Measurements from ENCODE around the gene RITA1. TPM values are rescaled to one million over a fixed set of nuclear protein-coding genes. Genes with fewer than 3 reads are reported as not detected.

The RITA1 gene
- total and polyA plus RNA-seq, 10 of the 15 experiments (the other 5 are each of a cell fraction or from before 2014, with no cell fraction given): 2.3 to 39.9 (median 24.8) TPM

DNA sequence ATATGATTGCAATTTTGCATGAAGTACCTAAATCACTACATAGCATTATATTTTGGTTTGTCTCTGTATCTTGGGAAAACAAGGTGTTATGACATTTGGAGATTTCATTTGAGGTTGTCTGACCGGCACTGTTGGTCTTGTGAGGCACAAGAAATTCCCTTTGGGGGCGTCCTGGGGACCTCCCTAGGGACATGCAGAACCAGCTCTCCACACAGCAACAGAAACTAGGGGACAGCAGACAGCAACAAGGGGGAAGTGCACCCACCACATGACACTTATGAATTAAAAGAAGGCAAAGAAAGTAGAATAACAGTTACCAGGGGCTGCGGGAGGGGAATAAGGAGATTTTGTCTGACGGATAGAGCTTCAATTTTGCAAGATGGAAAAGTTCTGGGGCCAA is 14.6 kb upstream of the RITA1 start (continued):
- TF ChIP-seq HDGF (IDR thresholded peaks at IDR 0.05) (no peak), SPI1 (IDR thresholded peaks at IDR 0.05; ENCODE audit: borderline replicate concordance, insufficient read depth, low read depth, low read length) (peak; percentile 53; the same call in 1 of the 2 replicates), ZNF274 (IDR thresholded peaks at IDR 0.05; ENCODE audit: insufficient read depth, insufficient read length) (no peak), RCOR1 (conservative IDR thresholded peaks at IDR 0.05; ENCODE audit: low read depth, low read length) (no peak), FOS (IDR thresholded peaks at IDR 0.05; ENCODE audit: borderline replicate concordance, extremely low read depth, insufficient read length) (no peak), ZBED1 (IDR thresholded peaks at IDR 0.05; ENCODE audit: borderline replicate concordance) (no peak), POU2F2 (IDR thresholded peaks at IDR 0.05; ENCODE audit: borderline replicate concordance, low read depth, low read length) (no peak), IKZF1 (conservative IDR thresholded peaks at IDR 0.05) (no peak), SIN3A (IDR thresholded peaks at IDR 0.05; ENCODE audit: low read depth, low read length) (no peak), NR2C1 (IDR thresholded peaks at IDR 0.05) (no peak), SREBF2 (IDR thresholded peaks at IDR 0.05; ENCODE audit: low read length) (no peak), ETV6 (conservative IDR thresholded peaks at IDR 0.05 in 1 of 2, IDR thresholded peaks at IDR 0.05 in 1 of 2; ENCODE audit: borderline replicate concordance in 1 of 2, low read depth in 1 of 2) (no peak), SMC3 (IDR thresholded peaks at IDR 0.05; ENCODE audit: borderline replicate concordance, low read length) (no peak), TCF12 (IDR thresholded peaks at IDR 0.05; ENCODE audit: low read depth, low read length) (no peak), NBN (IDR thresholded peaks at IDR 0.05) (0 out of 2 replicates have a peak, but pooled peaks have one; percentile 29), EZH2 (IDR thresholded peaks at IDR 0.05; ENCODE audit: borderline replicate concordance, control insufficient read depth, low read depth, low read length) (no peak), DPF2 (IDR thresholded peaks at IDR 0.05) (no peak), STAT1 (conservative IDR thresholded peaks at IDR 0.05) (no peak), RB1 (IDR thresholded peaks at IDR 0.05; ENCODE audit: borderline replicate concordance) (no peak)
- TF ChIP-seq, protein P1, sequence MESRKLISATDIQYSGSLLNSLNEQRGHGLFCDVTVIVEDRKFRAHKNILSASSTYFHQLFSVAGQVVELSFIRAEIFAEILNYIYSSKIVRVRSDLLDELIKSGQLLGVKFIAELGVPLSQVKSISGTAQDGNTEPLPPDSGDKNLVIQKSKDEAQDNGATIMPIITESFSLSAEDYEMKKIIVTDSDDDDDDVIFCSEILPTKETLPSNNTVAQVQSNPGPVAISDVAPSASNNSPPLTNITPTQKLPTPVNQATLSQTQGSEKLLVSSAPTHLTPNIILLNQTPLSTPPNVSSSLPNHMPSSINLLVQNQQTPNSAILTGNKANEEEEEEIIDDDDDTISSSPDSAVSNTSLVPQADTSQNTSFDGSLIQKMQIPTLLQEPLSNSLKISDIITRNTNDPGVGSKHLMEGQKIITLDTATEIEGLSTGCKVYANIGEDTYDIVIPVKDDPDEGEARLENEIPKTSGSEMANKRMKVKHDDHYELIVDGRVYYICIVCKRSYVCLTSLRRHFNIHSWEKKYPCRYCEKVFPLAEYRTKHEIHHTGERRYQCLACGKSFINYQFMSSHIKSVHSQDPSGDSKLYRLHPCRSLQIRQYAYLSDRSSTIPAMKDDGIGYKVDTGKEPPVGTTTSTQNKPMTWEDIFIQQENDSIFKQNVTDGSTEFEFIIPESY (IDR thresholded peaks at IDR 0.05): no peak
- TF ChIP-seq, protein P2, sequence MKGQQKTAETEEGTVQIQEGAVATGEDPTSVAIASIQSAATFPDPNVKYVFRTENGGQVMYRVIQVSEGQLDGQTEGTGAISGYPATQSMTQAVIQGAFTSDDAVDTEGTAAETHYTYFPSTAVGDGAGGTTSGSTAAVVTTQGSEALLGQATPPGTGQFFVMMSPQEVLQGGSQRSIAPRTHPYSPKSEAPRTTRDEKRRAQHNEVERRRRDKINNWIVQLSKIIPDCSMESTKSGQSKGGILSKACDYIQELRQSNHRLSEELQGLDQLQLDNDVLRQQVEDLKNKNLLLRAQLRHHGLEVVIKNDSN (IDR thresholded peaks at IDR 0.05; ENCODE audit: borderline replicate concordance, extremely low read length, insufficient read depth, low read depth, low read length): no peak
- TF ChIP-seq, protein P3, sequence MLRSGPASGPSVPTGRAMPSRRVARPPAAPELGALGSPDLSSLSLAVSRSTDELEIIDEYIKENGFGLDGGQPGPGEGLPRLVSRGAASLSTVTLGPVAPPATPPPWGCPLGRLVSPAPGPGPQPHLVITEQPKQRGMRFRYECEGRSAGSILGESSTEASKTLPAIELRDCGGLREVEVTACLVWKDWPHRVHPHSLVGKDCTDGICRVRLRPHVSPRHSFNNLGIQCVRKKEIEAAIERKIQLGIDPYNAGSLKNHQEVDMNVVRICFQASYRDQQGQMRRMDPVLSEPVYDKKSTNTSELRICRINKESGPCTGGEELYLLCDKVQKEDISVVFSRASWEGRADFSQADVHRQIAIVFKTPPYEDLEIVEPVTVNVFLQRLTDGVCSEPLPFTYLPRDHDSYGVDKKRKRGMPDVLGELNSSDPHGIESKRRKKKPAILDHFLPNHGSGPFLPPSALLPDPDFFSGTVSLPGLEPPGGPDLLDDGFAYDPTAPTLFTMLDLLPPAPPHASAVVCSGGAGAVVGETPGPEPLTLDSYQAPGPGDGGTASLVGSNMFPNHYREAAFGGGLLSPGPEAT (IDR thresholded peaks at IDR 0.05; ENCODE audit: low read depth): peak; percentile 55; the same call in 1 of the 2 replicates
- TF ChIP-seq, protein P4, sequence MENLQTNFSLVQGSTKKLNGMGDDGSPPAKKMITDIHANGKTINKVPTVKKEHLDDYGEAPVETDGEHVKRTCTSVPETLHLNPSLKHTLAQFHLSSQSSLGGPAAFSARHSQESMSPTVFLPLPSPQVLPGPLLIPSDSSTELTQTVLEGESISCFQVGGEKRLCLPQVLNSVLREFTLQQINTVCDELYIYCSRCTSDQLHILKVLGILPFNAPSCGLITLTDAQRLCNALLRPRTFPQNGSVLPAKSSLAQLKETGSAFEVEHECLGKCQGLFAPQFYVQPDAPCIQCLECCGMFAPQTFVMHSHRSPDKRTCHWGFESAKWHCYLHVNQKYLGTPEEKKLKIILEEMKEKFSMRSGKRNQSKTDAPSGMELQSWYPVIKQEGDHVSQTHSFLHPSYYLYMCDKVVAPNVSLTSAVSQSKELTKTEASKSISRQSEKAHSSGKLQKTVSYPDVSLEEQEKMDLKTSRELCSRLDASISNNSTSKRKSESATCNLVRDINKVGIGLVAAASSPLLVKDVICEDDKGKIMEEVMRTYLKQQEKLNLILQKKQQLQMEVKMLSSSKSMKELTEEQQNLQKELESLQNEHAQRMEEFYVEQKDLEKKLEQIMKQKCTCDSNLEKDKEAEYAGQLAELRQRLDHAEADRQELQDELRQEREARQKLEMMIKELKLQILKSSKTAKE (IDR thresholded peaks at IDR 0.05; ENCODE audit: low read depth, poor library complexity, severe bottlenecking): peak; percentile 68
- TF ChIP-seq, protein P5, sequence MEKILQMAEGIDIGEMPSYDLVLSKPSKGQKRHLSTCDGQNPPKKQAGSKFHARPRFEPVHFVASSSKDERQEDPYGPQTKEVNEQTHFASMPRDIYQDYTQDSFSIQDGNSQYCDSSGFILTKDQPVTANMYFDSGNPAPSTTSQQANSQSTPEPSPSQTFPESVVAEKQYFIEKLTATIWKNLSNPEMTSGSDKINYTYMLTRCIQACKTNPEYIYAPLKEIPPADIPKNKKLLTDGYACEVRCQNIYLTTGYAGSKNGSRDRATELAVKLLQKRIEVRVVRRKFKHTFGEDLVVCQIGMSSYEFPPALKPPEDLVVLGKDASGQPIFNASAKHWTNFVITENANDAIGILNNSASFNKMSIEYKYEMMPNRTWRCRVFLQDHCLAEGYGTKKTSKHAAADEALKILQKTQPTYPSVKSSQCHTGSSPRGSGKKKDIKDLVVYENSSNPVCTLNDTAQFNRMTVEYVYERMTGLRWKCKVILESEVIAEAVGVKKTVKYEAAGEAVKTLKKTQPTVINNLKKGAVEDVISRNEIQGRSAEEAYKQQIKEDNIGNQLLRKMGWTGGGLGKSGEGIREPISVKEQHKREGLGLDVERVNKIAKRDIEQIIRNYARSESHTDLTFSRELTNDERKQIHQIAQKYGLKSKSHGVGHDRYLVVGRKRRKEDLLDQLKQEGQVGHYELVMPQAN (conservative IDR thresholded peaks at IDR 0.05): no peak
